Tibial artery (tissue), 4 donors: ENCODE data around the gene LRRC46.

ENCODE experiments used
- DNase-seq, 2 donors: peaks; one replicate each; pipeline ENCODE4 v3.0.0-alpha.2; 2019
- H3K27ac ChIP-seq, 2 donors: fragments of 200-600 bp; sonication (generic) in 1 of 2; 1 replicate in 1 of 2; 2 replicates in 1 of 2; pipeline ENCODE4 v1.5.1; 2018 to 2019; ENCODE audit warnings: mild to moderate bottlenecking in 1 of 2
- H3K27me3 ChIP-seq, 2 donors: fragments of 200-600 bp; sonication (generic) in 1 of 2; one replicate each; pipeline versions ENCODE4 v1.5.1 to v1.6.0; 2016 to 2019
- H3K36me3 ChIP-seq, 3 donors: fragments of 200-600 bp; sonication (generic) in 2 of 3; one replicate each; pipeline ENCODE4 v1.5.1; 2016 to 2019; ENCODE audit warnings: mild to moderate bottlenecking in 2 of 3
- H3K4me1 ChIP-seq, 4 donors: fragments of 200-600 bp; sonication (generic) in 2 of 4; 1 replicate in 3 of 4; 2 replicates in 1 of 4; pipeline ENCODE4 v1.5.1; 2016 to 2019
- H3K4me3 ChIP-seq, 2 donors: fragments of 200-600 bp; sonication (generic) in 1 of 2; 1 replicate in 1 of 2; 2 replicates in 1 of 2; pipeline ENCODE4 v1.5.1; 2018 to 2019; ENCODE audit warnings: mild to moderate bottlenecking in 2 of 2
- H3K9me3 ChIP-seq, 3 donors: fragments of 200-600 bp; sonication (generic) in 1 of 3; one replicate each; pipeline ENCODE4 v1.5.1; 2016 to 2019
- intact Hi-C: fragments of 100-400 bp; cut with DNase I; formaldehyde crosslinking; loops from one replicate; pipeline ENCODE4 v1.15.0; 2023; ENCODE audit warnings: low total_unique reads
- TF ChIP-seq, protein P1 (sequence below), 2 experiments: fragments of 200-600 bp in 1 of 2; fragments of 450-650 bp in 1 of 2; IDR thresholded peaks; one replicate each; pipeline ENCODE4 v1.5.1; 2017 to 2019; ENCODE audit warnings: antibody characterized with exemption in 2 of 2, mild to moderate bottlenecking in 1 of 2, moderate library complexity in 1 of 2

The LRRC46 gene

GRCh38 chr17:47792979-47793378, 38.5 kb upstream of the LRRC46 start:
- Histone ChIP-seq H3K9me3 (no peaks in the 10 kb centered on the region), H3K36me3 (no peaks in the 10 kb centered on the region), H3K4me3 (no peak overlapping the region), H3K4me1 (peaks cover 0 to 9% (median 7%) of the 10 kb centered on the region in 4 donors), H3K27me3 (peaks cover 0 to 75% of the 10 kb centered on the region in 2 donors), H3K27ac (no peak overlapping the region)
- intact Hi-C loops, result no loop called here
- no peak for DNase-seq
- TF ChIP-seq, protein P1, sequence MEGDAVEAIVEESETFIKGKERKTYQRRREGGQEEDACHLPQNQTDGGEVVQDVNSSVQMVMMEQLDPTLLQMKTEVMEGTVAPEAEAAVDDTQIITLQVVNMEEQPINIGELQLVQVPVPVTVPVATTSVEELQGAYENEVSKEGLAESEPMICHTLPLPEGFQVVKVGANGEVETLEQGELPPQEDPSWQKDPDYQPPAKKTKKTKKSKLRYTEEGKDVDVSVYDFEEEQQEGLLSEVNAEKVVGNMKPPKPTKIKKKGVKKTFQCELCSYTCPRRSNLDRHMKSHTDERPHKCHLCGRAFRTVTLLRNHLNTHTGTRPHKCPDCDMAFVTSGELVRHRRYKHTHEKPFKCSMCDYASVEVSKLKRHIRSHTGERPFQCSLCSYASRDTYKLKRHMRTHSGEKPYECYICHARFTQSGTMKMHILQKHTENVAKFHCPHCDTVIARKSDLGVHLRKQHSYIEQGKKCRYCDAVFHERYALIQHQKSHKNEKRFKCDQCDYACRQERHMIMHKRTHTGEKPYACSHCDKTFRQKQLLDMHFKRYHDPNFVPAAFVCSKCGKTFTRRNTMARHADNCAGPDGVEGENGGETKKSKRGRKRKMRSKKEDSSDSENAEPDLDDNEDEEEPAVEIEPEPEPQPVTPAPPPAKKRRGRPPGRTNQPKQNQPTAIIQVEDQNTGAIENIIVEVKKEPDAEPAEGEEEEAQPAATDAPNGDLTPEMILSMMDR (IDR thresholded peaks at IDR 0.05), result no peak

GRCh38 chr17:47797797-47798196, 33.7 kb upstream of the LRRC46 start:
- Histone ChIP-seq H3K27me3 (peaks cover 0 to 60% of the 10 kb centered on the region in 2 donors), H3K36me3 (no peaks in the 10 kb centered on the region), H3K27ac (no peak overlapping the region), H3K4me3 (no peak overlapping the region), H3K9me3 (no peaks in the 10 kb centered on the region), H3K4me1 (no peaks in the 10 kb centered on the region)
- no peak for DNase-seq
- TF ChIP-seq, protein P1 (IDR thresholded peaks at IDR 0.05), result no peak
- intact Hi-C loops, result no loop called here

DNA sequence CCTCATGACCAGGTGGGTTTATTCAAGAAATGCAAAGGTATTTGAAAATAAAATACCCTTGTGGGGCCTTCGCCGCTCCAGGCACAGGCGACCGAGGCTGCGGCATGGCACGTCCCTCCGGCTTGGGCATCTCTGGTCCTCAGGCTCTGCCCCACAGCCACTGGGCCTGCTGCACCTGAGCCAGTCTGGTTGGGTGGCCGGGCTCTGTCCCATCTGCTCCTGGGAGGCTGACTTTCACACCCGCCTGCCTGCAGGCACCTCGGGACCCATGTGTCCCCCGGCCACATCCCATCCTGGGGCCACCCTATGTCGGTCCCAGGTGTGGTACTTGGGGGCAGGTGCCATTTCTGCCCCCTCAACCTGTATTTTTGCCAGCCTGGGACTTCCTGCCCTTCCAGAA, 30.8 kb upstream of the LRRC46 start:
- no peaks in the 10 kb centered on the region for H3K9me3 ChIP-seq
- H3K27ac ChIP-seq, result no peak overlapping the region
- H3K27me3 ChIP-seq, result peaks cover 0 to 46% of the 10 kb centered on the region in 2 donors
- no peaks in the 10 kb centered on the region for H3K36me3 ChIP-seq
- DNase-seq, result no peak
- TF ChIP-seq, protein P1 (IDR thresholded peaks at IDR 0.05), result no peak
- no peak overlapping the region for H3K4me3 ChIP-seq
- H3K4me1 ChIP-seq, result peaks cover 0 to 5% (median 0%) of the 10 kb centered on the region in 4 donors
- intact Hi-C loops, result no loop called here

DNA sequence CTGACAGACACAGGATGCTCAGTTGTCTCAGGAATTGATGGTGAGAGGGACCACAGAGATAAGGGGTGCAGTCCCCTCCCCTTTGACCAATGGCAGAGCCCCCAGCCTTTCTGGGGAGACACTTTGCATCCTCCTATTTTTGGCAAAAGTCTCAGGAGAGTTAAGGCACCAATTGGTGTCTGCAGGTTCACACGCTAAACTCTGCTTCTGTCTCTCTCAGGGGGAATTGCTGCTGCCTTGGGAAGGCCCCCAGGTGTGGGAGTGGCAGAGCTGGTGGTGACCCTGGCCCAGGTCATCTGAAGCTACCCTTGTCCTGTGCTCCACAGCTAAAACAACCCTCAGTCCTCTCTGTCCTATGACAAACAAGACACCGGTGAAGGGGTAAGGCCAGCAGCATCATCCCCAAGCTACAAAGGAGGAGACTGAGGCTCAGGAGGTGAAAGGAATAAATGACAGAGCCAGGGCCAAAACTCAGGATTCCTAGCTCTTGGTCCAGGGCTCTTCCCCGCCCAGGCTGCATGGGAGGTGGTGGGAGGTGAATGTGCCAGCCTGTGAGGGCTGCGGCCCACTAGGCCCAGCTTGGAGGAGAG, 30.2 kb upstream of the LRRC46 start:
- intact Hi-C loops, result no loop called here
- Histone ChIP-seq H3K4me3 (no peak overlapping the region), H3K9me3 (no peaks in the 10 kb centered on the region), H3K36me3 (no peaks in the 10 kb centered on the region), H3K4me1 (peaks cover 0 to 5% (median 0%) of the 10 kb centered on the region in 4 donors), H3K27me3 (peaks cover 0 to 46% of the 10 kb centered on the region in 2 donors), H3K27ac (no peak overlapping the region)
- no peak for DNase-seq
- TF ChIP-seq, protein P1 (IDR thresholded peaks at IDR 0.05), result no peak

DNA sequence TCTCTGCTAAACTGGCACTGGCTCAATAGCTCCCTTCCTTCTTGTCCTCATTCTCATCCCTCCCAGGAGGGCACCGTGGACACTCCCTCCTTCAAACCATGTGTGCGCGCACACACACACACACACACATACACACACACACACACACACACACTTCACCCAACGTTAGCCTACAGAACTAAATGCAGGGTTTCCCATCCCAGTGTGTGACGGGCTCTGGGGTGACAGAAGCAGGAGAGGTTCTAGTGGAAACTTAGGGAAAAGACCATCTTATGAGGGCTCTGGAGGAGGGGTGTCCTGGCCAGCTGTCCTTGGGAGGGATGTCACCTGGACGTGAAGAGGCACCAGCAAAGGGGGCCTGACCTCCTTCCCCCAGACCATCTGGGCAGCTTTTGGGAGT, 29.6 kb upstream of the LRRC46 start:
- no peak overlapping the region for H3K4me3 ChIP-seq
- H3K9me3 ChIP-seq, result no peaks in the 10 kb centered on the region
- intact Hi-C loops, result no loop called here
- no peak overlapping the region for H3K27ac ChIP-seq
- peaks cover 0 to 5% (median 0%) of the 10 kb centered on the region in 4 donors for H3K4me1 ChIP-seq
- TF ChIP-seq, protein P1 (IDR thresholded peaks at IDR 0.05), result no peak
- DNase-seq, result no peak
- H3K36me3 ChIP-seq, result peaks cover 0 to 5% (median 4%) of the 10 kb centered on the region in 3 donors
- peaks cover 0 to 43% of the 10 kb centered on the region in 2 donors for H3K27me3 ChIP-seq
